WTC11 (cell line): ENCODE results near the gene CLPX.

Experiments used
- ATF3 ChIP-seq: sonication (generic); formaldehyde crosslinking; conservative IDR thresholded peaks from 2 replicates; pipeline ENCODE4 v1.8.1; 2022; ENCODE audit warnings: mild to moderate bottlenecking, missing genetic modification reagents
- CTCF ChIP-seq: fragments of 200-600 bp; IDR thresholded peaks from 2 replicates; pipeline ENCODE4 v1.8.0; 2022; ENCODE audit warnings: antibody characterized with exemption
- JUN ChIP-seq: sonication (generic); formaldehyde crosslinking; IDR thresholded peaks from 2 replicates; pipeline ENCODE4 v1.8.0; 2023; ENCODE audit warnings: mild to moderate bottlenecking, missing genetic modification reagents
- SP1 ChIP-seq: sonication (generic); formaldehyde crosslinking; conservative IDR thresholded peaks from 2 replicates; pipeline ENCODE4 v1.8.1; 2022; ENCODE audit warnings: missing genetic modification reagents
- TCF7 ChIP-seq: sonication (generic); formaldehyde crosslinking; IDR thresholded peaks from 2 replicates; pipeline ENCODE4 v1.8.0; 2022; ENCODE audit warnings: mild to moderate bottlenecking, low read depth, missing genetic modification reagents, moderate library complexity
- USF1 ChIP-seq: sonication (generic); formaldehyde crosslinking; IDR thresholded peaks from 2 replicates; pipeline ENCODE4 v1.8.0; 2022; ENCODE audit warnings: mild to moderate bottlenecking, missing genetic modification reagents

GRCh38 chr15:65184868-65185717 is at the start of gene CLPX:
- no peak for TF ChIP-seq CTCF
- TF ChIP-seq USF1 (CRISPR knock-in tag) = peak; percentile 60; the same call in 1 of the 2 replicates
- no peak for TF ChIP-seq ATF3 (CRISPR knock-in tag)
- TF ChIP-seq TCF7 (CRISPR knock-in tag) = no peak
- TF ChIP-seq SP1 = peak; percentile 48; the same call in 1 of the 2 replicates
- 0 out of 2 replicates have a peak, but pooled peaks have one; percentile 39 for TF ChIP-seq JUN (CRISPR knock-in tag)
